HepG2 (cell line): Measurements from ENCODE around the gene POLL. TPM values are rescaled to one million over a fixed set of nuclear protein-coding genes. Genes with fewer than 3 reads are reported as not detected.

Source experiments
- AGO2 ChIP-seq: fragments of 200-400 bp; formaldehyde crosslinking; optimal IDR thresholded peaks from 2 replicates; pipeline ENCODE3; 2017; ENCODE audit warnings: mild to moderate bottlenecking, low read depth, low read length, moderate library complexity
- GABPB1 ChIP-seq: IDR thresholded peaks from 2 replicates; pipeline ENCODE4 v1.6.1; 2016; ENCODE audit warnings: mild to moderate bottlenecking, missing genetic modification reagents, moderate library complexity, missing compliant biosample characterization
- MAFK ChIP-seq, 2 experiments: IDR thresholded peaks in 1 of 2; conservative IDR thresholded peaks in 1 of 2; 2 replicates each; pipeline ENCODE4 v1.6.1; 2011; ENCODE audit warnings: improper control_type of control experiment in 2 of 2, low read length in 2 of 2
- NKX3-1 ChIP-seq: sonication (generic); formaldehyde crosslinking; IDR thresholded peaks from 2 replicates; pipeline ENCODE4 v1.5.0; 2020; ENCODE audit warnings: missing genetic modification reagents
- PRMT3 ChIP-seq: sonication (generic); formaldehyde crosslinking; IDR thresholded peaks from 2 replicates; pipeline ENCODE4 v1.8.1; 2022; ENCODE audit warnings: low read depth, mild to moderate bottlenecking, moderate library complexity, missing genetic modification reagents, borderline replicate concordance
- RXRB ChIP-seq: IDR thresholded peaks from 2 replicates; pipeline ENCODE4 v1.6.1; 2016; ENCODE audit warnings: borderline replicate concordance, missing genetic modification reagents, missing compliant biosample characterization
- ZEB1 ChIP-seq: IDR thresholded peaks from 2 replicates; pipeline ENCODE4 v1.6.1; 2012; ENCODE audit warnings: mild to moderate bottlenecking, low read depth, inconsistent platforms; ENCODE audit not compliant: insufficient replicate concordance
- ZNF598 ChIP-seq: sonication (generic); formaldehyde crosslinking; IDR thresholded peaks from 2 replicates; pipeline ENCODE4 v1.5.1; 2020; ENCODE audit warnings: mild to moderate bottlenecking, missing genetic modification reagents, borderline replicate concordance
- ZNF737 ChIP-seq: sonication (generic); formaldehyde crosslinking; IDR thresholded peaks from 2 replicates; pipeline ENCODE4 v1.5.0; 2020; ENCODE audit warnings: missing genetic modification reagents, mild to moderate bottlenecking, borderline replicate concordance
- polyA plus RNA-seq, 8 experiments: library from polyadenylated mRNA; depleted of rRNA in 3 of 8; stranded (reverse) in 7 of 8; unstranded in 1 of 8; fragments of >200 nt; fragmentation: Illumina TruSeq in 4 of 8; extraction: Trizol in 4 of 8; gene quantifications; 2 replicates each; pipeline versions ENCODE4 v1.2.1 to v1.2.3, GENCODE V29; 2011 to 2016; ENCODE audit warnings: low read depth in 4 of 8, missing spikeins in 1 of 8, mixed read lengths in 1 of 8; ENCODE audit not compliant: insufficient read depth in 1 of 8
- total RNA-seq, 5 experiments: library from RNA; depleted of rRNA; stranded (reverse); fragments of >200 nt; fragmentation: Illumina TruSeq; extraction: Trizol; gene quantifications; 2 replicates each; pipeline ENCODE4 v1.2.3, GENCODE V29; 2016; ENCODE audit warnings: low read depth in 1 of 5
- TF ChIP-seq, protein P1 (sequence below): sonication (generic); formaldehyde crosslinking; IDR thresholded peaks from one replicate; pipeline ENCODE4 v1.5.1; 2020; ENCODE audit warnings: mild to moderate bottlenecking, missing genetic modification reagents; ENCODE audit errors: not compliant biosample characterization
- TF ChIP-seq, protein P2 (sequence below): sonication (generic); formaldehyde crosslinking; IDR thresholded peaks from 2 replicates; pipeline ENCODE4 v1.5.1; 2020; ENCODE audit warnings: mild to moderate bottlenecking, missing genetic modification reagents, moderate library complexity

POLL gene
- total and polyA plus RNA-seq, 2 of the 13 experiments (the other 11 are each of a cell fraction or from before 2014, with no cell fraction given): 13.8 to 19.1 TPM

DNA sequence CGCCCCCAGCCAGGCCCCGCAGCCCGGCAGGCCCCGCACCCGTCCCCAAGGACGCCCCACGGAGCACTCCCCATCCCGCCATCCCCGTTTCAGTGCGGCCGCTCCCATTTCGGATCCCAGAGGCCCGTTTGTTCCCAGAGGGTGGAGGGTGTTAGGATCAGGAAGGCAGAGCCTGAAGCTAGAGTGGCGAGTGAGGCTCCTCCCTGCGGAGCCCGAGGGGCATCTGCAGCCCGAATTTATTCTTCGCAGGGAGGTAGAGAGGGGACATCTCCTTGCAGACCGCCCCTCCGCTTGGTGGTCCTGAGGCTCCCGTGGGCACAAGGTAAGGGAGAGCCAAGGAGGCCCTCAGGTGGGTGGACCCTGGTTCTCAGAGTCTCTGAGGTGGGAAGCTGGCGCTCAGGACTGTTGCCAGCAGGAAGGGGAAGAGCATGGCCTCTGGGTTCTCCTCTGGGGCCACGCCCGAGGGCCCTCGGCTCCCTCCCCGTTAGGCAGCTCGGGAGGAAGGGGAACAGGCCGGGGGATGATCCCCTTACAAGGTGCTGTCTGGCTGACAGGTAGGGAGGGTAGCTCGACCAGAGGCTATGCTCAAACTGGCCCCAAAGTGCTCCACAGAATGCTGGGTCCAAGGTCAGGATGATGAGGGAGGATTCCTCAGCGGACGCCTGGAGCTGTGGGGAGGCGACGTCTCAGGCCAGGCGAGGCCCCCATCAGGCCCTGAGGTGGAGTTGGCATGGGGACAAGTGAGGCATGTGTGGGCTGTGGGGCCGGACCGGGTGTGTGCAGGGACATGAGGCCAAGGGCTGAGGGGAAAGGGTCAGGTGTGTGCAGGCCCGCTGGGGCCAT is 17.4 kb downstream of the POLL start (continued):
- no peak for TF ChIP-seq PRMT3 (CRISPR knock-in tag)
- TF ChIP-seq ZNF737 (CRISPR knock-in tag): no peak
- TF ChIP-seq GABPB1 (CRISPR knock-in tag): peak; percentile 1; the same call in 1 of the 2 replicates
- TF ChIP-seq AGO2: peak; percentile 35
- TF ChIP-seq, protein P1, sequence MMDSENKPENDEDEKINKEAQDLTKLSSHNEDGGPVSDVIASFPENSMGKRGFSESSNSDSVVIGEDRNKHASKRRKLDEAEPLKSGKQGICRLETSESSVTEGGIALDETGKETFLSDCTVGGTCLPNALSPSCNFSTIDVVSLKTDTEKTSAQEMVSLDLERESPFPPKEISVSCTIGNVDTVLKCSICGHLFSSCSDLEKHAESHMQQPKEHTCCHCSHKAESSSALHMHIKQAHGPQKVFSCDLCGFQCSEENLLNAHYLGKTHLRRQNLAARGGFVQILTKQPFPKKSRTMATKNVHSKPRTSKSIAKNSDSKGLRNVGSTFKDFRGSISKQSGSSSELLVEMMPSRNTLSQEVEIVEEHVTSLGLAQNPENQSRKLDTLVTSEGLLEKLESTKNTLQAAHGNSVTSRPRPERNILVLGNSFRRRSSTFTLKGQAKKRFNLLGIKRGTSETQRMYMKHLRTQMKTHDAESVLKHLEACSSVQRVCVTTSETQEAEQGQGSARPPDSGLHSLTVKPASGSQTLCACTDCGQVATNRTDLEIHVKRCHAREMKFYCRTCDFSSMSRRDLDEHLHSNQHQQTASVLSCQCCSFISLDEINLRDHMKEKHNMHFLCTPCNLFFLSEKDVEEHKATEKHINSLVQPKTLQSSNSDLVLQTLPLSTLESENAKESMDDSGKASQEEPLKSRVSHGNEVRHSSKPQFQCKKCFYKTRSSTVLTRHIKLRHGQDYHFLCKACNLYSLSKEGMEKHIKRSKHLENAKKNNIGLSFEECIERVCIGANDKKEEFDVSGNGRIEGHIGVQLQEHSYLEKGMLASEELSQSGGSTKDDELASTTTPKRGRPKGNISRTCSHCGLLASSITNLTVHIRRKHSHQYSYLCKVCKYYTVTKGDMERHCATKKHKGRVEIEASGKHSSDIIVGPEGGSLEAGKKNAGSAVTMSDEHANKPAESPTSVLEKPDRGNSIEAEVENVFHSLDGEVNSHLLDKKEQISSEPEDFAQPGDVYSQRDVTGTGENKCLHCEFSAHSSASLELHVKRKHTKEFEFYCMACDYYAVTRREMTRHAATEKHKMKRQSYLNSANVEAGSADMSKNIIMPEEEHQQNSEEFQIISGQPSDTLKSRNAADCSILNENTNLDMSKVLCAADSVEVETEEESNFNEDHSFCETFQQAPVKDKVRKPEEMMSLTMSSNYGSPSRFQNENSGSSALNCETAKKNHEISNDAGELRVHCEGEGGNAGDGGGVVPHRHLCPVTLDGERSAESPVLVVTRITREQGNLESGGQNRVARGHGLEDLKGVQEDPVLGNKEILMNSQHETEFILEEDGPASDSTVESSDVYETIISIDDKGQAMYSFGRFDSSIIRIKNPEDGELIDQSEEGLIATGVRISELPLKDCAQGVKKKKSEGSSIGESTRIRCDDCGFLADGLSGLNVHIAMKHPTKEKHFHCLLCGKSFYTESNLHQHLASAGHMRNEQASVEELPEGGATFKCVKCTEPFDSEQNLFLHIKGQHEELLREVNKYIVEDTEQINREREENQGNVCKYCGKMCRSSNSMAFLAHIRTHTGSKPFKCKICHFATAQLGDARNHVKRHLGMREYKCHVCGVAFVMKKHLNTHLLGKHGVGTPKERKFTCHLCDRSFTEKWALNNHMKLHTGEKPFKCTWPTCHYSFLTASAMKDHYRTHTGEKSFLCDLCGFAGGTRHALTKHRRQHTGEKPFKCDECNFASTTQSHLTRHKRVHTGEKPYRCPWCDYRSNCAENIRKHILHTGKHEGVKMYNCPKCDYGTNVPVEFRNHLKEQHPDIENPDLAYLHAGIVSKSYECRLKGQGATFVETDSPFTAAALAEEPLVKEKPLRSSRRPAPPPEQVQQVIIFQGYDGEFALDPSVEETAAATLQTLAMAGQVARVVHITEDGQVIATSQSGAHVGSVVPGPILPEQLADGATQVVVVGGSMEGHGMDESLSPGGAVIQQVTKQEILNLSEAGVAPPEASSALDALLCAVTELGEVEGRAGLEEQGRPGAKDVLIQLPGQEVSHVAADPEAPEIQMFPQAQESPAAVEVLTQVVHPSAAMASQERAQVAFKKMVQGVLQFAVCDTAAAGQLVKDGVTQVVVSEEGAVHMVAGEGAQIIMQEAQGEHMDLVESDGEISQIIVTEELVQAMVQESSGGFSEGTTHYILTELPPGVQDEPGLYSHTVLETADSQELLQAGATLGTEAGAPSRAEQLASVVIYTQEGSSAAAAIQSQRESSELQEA (CRISPR knock-in tag): peak; percentile 55
- TF ChIP-seq ZNF598 (CRISPR knock-in tag): no peak
- TF ChIP-seq MAFK (conservative IDR thresholded peaks at IDR 0.05 in 1 of 2, IDR thresholded peaks at IDR 0.05 in 1 of 2; ENCODE audit: low read length in 2 of 2): no peak
- TF ChIP-seq RXRB (CRISPR knock-in tag): no peak
- no peak for TF ChIP-seq NKX3-1 (CRISPR knock-in tag)
- TF ChIP-seq, protein P2, sequence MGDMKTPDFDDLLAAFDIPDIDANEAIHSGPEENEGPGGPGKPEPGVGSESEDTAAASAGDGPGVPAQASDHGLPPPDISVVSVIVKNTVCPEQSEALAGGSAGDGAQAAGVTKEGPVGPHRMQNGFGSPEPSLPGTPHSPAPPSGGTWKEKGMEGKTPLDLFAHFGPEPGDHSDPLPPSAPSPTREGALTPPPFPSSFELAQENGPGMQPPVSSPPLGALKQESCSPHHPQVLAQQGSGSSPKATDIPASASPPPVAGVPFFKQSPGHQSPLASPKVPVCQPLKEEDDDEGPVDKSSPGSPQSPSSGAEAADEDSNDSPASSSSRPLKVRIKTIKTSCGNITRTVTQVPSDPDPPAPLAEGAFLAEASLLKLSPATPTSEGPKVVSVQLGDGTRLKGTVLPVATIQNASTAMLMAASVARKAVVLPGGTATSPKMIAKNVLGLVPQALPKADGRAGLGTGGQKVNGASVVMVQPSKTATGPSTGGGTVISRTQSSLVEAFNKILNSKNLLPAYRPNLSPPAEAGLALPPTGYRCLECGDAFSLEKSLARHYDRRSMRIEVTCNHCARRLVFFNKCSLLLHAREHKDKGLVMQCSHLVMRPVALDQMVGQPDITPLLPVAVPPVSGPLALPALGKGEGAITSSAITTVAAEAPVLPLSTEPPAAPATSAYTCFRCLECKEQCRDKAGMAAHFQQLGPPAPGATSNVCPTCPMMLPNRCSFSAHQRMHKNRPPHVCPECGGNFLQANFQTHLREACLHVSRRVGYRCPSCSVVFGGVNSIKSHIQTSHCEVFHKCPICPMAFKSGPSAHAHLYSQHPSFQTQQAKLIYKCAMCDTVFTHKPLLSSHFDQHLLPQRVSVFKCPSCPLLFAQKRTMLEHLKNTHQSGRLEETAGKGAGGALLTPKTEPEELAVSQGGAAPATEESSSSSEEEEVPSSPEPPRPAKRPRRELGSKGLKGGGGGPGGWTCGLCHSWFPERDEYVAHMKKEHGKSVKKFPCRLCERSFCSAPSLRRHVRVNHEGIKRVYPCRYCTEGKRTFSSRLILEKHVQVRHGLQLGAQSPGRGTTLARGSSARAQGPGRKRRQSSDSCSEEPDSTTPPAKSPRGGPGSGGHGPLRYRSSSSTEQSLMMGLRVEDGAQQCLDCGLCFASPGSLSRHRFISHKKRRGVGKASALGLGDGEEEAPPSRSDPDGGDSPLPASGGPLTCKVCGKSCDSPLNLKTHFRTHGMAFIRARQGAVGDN (CRISPR knock-in tag): peak; percentile 62
- TF ChIP-seq ZEB1: peak; percentile 16
